HepG2 (cell line): ENCODE measurements around the gene HSD17B11. TPM values are rescaled to one million over a fixed set of nuclear protein-coding genes. Genes with fewer than 3 reads are reported as not detected.

Experiments
- BRCA1 ChIP-seq: sonication (generic); formaldehyde crosslinking; IDR thresholded peaks from 2 replicates; pipeline ENCODE4 v1.4.0; 2020; ENCODE audit warnings: missing genetic modification reagents
- ELF1 ChIP-seq: sonication (generic); formaldehyde crosslinking; IDR thresholded peaks from 2 replicates; pipeline ENCODE4 v1.4.0; 2020; ENCODE audit warnings: missing genetic modification reagents
- JUND ChIP-seq: sonication (generic); formaldehyde crosslinking; IDR thresholded peaks from 2 replicates; pipeline ENCODE4 v1.8.0; 2022; ENCODE audit warnings: mild to moderate bottlenecking, missing genetic modification reagents
- KAT2B ChIP-seq: fragments of 150-350 bp; IDR thresholded peaks from 2 replicates; pipeline ENCODE4 v1.6.1; 2014; ENCODE audit warnings: low read depth, low read length, borderline replicate concordance
- MED13 ChIP-seq: sonication (generic); formaldehyde crosslinking; IDR thresholded peaks from 2 replicates; pipeline ENCODE4 v1.5.0; 2020; ENCODE audit warnings: missing genetic modification reagents
- MEF2D ChIP-seq: sonication (generic); formaldehyde crosslinking; IDR thresholded peaks from 2 replicates; pipeline ENCODE4 v1.5.1; 2020; ENCODE audit warnings: mild to moderate bottlenecking, missing genetic modification reagents
- NFE2 ChIP-seq: sonication (generic); formaldehyde crosslinking; IDR thresholded peaks from 2 replicates; pipeline ENCODE4 v1.4.0; 2020; ENCODE audit warnings: missing genetic modification reagents
- PRPF4 ChIP-seq: fragments of 200-400 bp; formaldehyde crosslinking; IDR thresholded peaks from 2 replicates; pipeline ENCODE4 v1.6.1; 2016; ENCODE audit warnings: low read length, low read depth; ENCODE audit not compliant: poor library complexity, severe bottlenecking
- PTBP1 ChIP-seq: fragments of 200-400 bp; formaldehyde crosslinking; IDR thresholded peaks from 2 replicates; pipeline ENCODE4 v1.6.1; 2018; ENCODE audit warnings: low read length, low read depth; ENCODE audit not compliant: poor library complexity, severe bottlenecking
- RCOR2 ChIP-seq: IDR thresholded peaks from 2 replicates; pipeline ENCODE4 v1.6.1; 2016; ENCODE audit warnings: missing biosample characterization, missing genetic modification reagents
- RFXANK ChIP-seq: IDR thresholded peaks from 2 replicates; pipeline ENCODE4 v1.6.1; 2016
- SMAD3 ChIP-seq: sonication (generic); formaldehyde crosslinking; IDR thresholded peaks from 2 replicates; pipeline ENCODE4 v1.4.0; 2020; ENCODE audit warnings: missing genetic modification reagents
- TIGD3 ChIP-seq: sonication (generic); formaldehyde crosslinking; IDR thresholded peaks from 2 replicates; pipeline ENCODE4 v1.5.1; 2020; ENCODE audit warnings: mild to moderate bottlenecking, missing genetic modification reagents, borderline replicate concordance
- ZNF407 ChIP-seq: sonication (generic); formaldehyde crosslinking; IDR thresholded peaks from one replicate; pipeline ENCODE4 v1.5.1; 2020; ENCODE audit warnings: mild to moderate bottlenecking, missing genetic modification reagents; ENCODE audit errors: not compliant biosample characterization
- ZNF557 ChIP-seq: sonication (generic); formaldehyde crosslinking; IDR thresholded peaks from 2 replicates; pipeline ENCODE4 v1.4.0; 2020; ENCODE audit warnings: missing genetic modification reagents
- ZSCAN20 ChIP-seq: sonication (generic); formaldehyde crosslinking; IDR thresholded peaks from 2 replicates; pipeline ENCODE4 v1.4.0; 2020; ENCODE audit warnings: missing genetic modification reagents, mild to moderate bottlenecking, borderline replicate concordance
- polyA plus RNA-seq, 8 experiments: library from polyadenylated mRNA; depleted of rRNA in 3 of 8; stranded (reverse) in 7 of 8; unstranded in 1 of 8; fragments of >200 nt; fragmentation: Illumina TruSeq in 4 of 8; extraction: Trizol in 4 of 8; gene quantifications; 2 replicates each; pipeline versions ENCODE4 v1.2.1 to v1.2.3, GENCODE V29; 2011 to 2016; ENCODE audit warnings: low read depth in 4 of 8, missing spikeins in 1 of 8, mixed read lengths in 1 of 8; ENCODE audit not compliant: insufficient read depth in 1 of 8
- total RNA-seq, 5 experiments: library from RNA; depleted of rRNA; stranded (reverse); fragments of >200 nt; fragmentation: Illumina TruSeq; extraction: Trizol; gene quantifications; 2 replicates each; pipeline ENCODE4 v1.2.3, GENCODE V29; 2016; ENCODE audit warnings: low read depth in 1 of 5
- TF ChIP-seq, protein P1 (sequence below): IDR thresholded peaks from 2 replicates; pipeline ENCODE4 v1.6.1; 2016

The HSD17B11 gene
- total and polyA plus RNA-seq, 2 of the 13 experiments (the other 11 are each of a cell fraction or from before 2014, with no cell fraction given) = 121 to 158 TPM

GRCh38 chr4:87422104-87423052, 31.4 kb upstream of the HSD17B11 start, which contains the start of gene NUDT9 (continued):
- peak; percentile 63 for TF ChIP-seq ZNF407
- TF ChIP-seq, protein P1, sequence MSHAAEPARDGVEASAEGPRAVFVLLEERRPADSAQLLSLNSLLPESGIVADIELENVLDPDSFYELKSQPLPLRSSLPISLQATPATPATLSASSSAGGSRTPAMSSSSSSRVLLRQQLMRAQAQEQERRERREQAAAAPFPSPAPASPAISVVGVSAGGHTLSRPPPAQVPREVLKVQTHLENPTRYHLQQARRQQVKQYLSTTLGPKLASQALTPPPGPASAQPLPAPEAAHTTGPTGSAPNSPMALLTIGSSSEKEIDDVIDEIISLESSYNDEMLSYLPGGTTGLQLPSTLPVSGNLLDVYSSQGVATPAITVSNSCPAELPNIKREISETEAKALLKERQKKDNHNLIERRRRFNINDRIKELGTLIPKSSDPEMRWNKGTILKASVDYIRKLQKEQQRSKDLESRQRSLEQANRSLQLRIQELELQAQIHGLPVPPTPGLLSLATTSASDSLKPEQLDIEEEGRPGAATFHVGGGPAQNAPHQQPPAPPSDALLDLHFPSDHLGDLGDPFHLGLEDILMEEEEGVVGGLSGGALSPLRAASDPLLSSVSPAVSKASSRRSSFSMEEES (CRISPR knock-in tag) = peak; percentile 57
- peak; percentile 91 for TF ChIP-seq ZNF557 (CRISPR knock-in tag)
- TF ChIP-seq BRCA1 (CRISPR knock-in tag) = peak; percentile 96
- TF ChIP-seq JUND = peak; percentile 75
- TF ChIP-seq SMAD3 (CRISPR knock-in tag) = peak; percentile 61; the same call in 1 of the 2 replicates
- no peak for TF ChIP-seq MED13 (CRISPR knock-in tag)
- no peak for TF ChIP-seq NFE2
- peak; percentile 72; the same call in 1 of the 2 replicates for TF ChIP-seq TIGD3
- TF ChIP-seq RCOR2 (CRISPR knock-in tag) = 0 out of 2 replicates have a peak, but pooled peaks have one; percentile 53
- TF ChIP-seq MEF2D = peak; percentile 45; the same call in 1 of the 2 replicates
- TF ChIP-seq RFXANK (CRISPR knock-in tag) = 0 out of 2 replicates have a peak, but pooled peaks have one; percentile 81
- TF ChIP-seq ZSCAN20 (CRISPR knock-in tag) = 0 out of 2 replicates have a peak, but pooled peaks have one; percentile 66
- TF ChIP-seq ELF1 (CRISPR knock-in tag) = peak; percentile 81
- TF ChIP-seq PRPF4 = no peak
- no peak for TF ChIP-seq PTBP1
- no peak for TF ChIP-seq KAT2B
